RWPE2 (cell line): Measurements from ENCODE around the gene NDRG3.

Experiments
- ATAC-seq: fragments of 200-7000 bp; cut with Tn5 transposase; 3 replicates; pipeline ENCODE4 v1.9.1; 2021; ENCODE audit warnings: low read depth
- DNase-seq: peaks from one replicate; pipeline ENCODE4 v3.0.0-alpha.2; 2020; ENCODE audit warnings: low spot score
- H3K27ac ChIP-seq: fragments of 450-650 bp; 2 replicates; pipeline ENCODE4 v1.5.1; 2017; ENCODE audit warnings: mild to moderate bottlenecking; ENCODE audit not compliant: poor library complexity, severe bottlenecking
- H3K27me3 ChIP-seq: fragments of 250-450 bp; sonication (Bioruptor Pico); 2 replicates; pipeline ENCODE4 v1.5.1; 2021; ENCODE audit warnings: mild to moderate bottlenecking, moderate library complexity; ENCODE audit not compliant: insufficient read depth, poor library complexity, severe bottlenecking
- H3K36me3 ChIP-seq: fragments of 250-450 bp; sonication (Bioruptor Pico); 2 replicates; pipeline ENCODE4 v1.5.1; 2020; ENCODE audit warnings: low read depth, mild to moderate bottlenecking, moderate library complexity
- H3K4me1 ChIP-seq: fragments of 250-450 bp; sonication (Bioruptor Pico); 2 replicates; pipeline ENCODE4 v1.5.1; 2021; ENCODE audit warnings: mild to moderate bottlenecking, moderate library complexity; ENCODE audit not compliant: insufficient read depth, poor library complexity, severe bottlenecking
- H3K4me3 ChIP-seq: fragments of 250-450 bp; sonication (Bioruptor Pico); 2 replicates; pipeline ENCODE4 v1.5.1; 2021; ENCODE audit warnings: mild to moderate bottlenecking, moderate library complexity; ENCODE audit not compliant: severe bottlenecking
- H3K9me3 ChIP-seq: fragments of 250-450 bp; sonication (Bioruptor Pico); 2 replicates; pipeline ENCODE4 v1.5.1; 2021; ENCODE audit warnings: mild to moderate bottlenecking, moderate library complexity; ENCODE audit not compliant: severe bottlenecking
- TF ChIP-seq, protein P1 (sequence below): fragments of 450-650 bp; IDR thresholded peaks from one replicate; pipeline ENCODE4 v1.5.1; 2017; ENCODE audit warnings: mild to moderate bottlenecking, moderate library complexity; ENCODE audit not compliant: poor library complexity, severe bottlenecking

NDRG3 gene

GRCh38 chr20:36632147-36632486 is 113.8 kb downstream of the NDRG3 start:
- Histone ChIP-seq H3K4me1 (no peaks in the 10 kb centered on the region), H3K36me3 (no peaks in the 10 kb centered on the region), H3K4me3 (no peak overlapping the region), H3K9me3 (no peaks in the 10 kb centered on the region), H3K27ac (no peak overlapping the region), H3K27me3 (no peaks in the 10 kb centered on the region)
- ATAC-seq (no peak), DNase-seq (no peak)
- TF ChIP-seq, protein P1, sequence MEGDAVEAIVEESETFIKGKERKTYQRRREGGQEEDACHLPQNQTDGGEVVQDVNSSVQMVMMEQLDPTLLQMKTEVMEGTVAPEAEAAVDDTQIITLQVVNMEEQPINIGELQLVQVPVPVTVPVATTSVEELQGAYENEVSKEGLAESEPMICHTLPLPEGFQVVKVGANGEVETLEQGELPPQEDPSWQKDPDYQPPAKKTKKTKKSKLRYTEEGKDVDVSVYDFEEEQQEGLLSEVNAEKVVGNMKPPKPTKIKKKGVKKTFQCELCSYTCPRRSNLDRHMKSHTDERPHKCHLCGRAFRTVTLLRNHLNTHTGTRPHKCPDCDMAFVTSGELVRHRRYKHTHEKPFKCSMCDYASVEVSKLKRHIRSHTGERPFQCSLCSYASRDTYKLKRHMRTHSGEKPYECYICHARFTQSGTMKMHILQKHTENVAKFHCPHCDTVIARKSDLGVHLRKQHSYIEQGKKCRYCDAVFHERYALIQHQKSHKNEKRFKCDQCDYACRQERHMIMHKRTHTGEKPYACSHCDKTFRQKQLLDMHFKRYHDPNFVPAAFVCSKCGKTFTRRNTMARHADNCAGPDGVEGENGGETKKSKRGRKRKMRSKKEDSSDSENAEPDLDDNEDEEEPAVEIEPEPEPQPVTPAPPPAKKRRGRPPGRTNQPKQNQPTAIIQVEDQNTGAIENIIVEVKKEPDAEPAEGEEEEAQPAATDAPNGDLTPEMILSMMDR = no peak

GRCh38 chr20:36631646-36632045 is 114.2 kb downstream of the NDRG3 start:
- TF ChIP-seq, protein P1 = no peak
- no peaks in the 10 kb centered on the region for H3K27me3 ChIP-seq
- H3K4me1 ChIP-seq = no peaks in the 10 kb centered on the region
- H3K9me3 ChIP-seq = no peaks in the 10 kb centered on the region
- ATAC-seq (peak; percentile 29; the same call in 1 of the 3 replicates), DNase-seq (no peak)
- no peaks in the 10 kb centered on the region for H3K36me3 ChIP-seq
- H3K4me3 ChIP-seq = no peak overlapping the region
- no peak overlapping the region for H3K27ac ChIP-seq

GRCh38 chr20:36629719-36630681 is 115.9 kb downstream of the NDRG3 start:
- Histone ChIP-seq H3K27ac (no peak overlapping the region), H3K27me3 (no peaks in the 10 kb centered on the region), H3K4me1 (no peaks in the 10 kb centered on the region), H3K36me3 (no peaks in the 10 kb centered on the region), H3K9me3 (no peaks in the 10 kb centered on the region), H3K4me3 (no peak overlapping the region)
- 0 out of 3 replicates have a peak, but pooled peaks have one; percentile 4 for ATAC-seq
- TF ChIP-seq, protein P1 = no peak
- no peak for DNase-seq

- H3K4me1 ChIP-seq = no peaks in the 10 kb centered on the region
- no peak for ATAC-seq
- TF ChIP-seq, protein P1 = no peak
- DNase-seq = no peak
- no peaks in the 10 kb centered on the region for H3K9me3 ChIP-seq
- H3K27ac ChIP-seq = no peak overlapping the region
- no peaks in the 10 kb centered on the region for H3K36me3 ChIP-seq
- H3K27me3 ChIP-seq = no peaks in the 10 kb centered on the region
- no peak overlapping the region for H3K4me3 ChIP-seq
Measured at GRCh38 chr20:36628076-36628475, 117.8 kb downstream of the NDRG3 start.

- no peaks in the 10 kb centered on the region for H3K9me3 ChIP-seq
- no peaks in the 10 kb centered on the region for H3K27me3 ChIP-seq
- H3K4me3 ChIP-seq = no peak overlapping the region
- no peak for DNase-seq
- no peaks in the 10 kb centered on the region for H3K4me1 ChIP-seq
- H3K36me3 ChIP-seq = no peaks in the 10 kb centered on the region
- H3K27ac ChIP-seq = no peak overlapping the region
- ATAC-seq = no peak
- TF ChIP-seq, protein P1 = no peak
Measured at GRCh38 chr20:36624944-36625324, 121.0 kb downstream of the NDRG3 start.
